Panc1 (cell line): Measurements from ENCODE around the gene PDCL3.
A peak's percentile ranks its signal among the peaks of the same experiment; 100 is the strongest.

Experiments
- CTCF ChIP-seq: fragments of 450-650 bp; IDR thresholded peaks from 2 replicates; pipeline ENCODE4 v1.5.1; 2017; ENCODE audit warnings: mild to moderate bottlenecking
- POLR2AphosphoS5 ChIP-seq: IDR thresholded peaks from 2 replicates; pipeline ENCODE4 v1.6.1; 2012; ENCODE audit warnings: mild to moderate bottlenecking, low read depth, low read length, moderate library complexity
- REST ChIP-seq, 2 experiments: IDR thresholded peaks; 2 replicates each; pipeline ENCODE4 v1.6.1; 2011 to 2012; ENCODE audit warnings: low read depth in 2 of 2, control low read depth in 1 of 2, low read length in 1 of 2, mild to moderate bottlenecking in 1 of 2, moderate library complexity in 1 of 2; ENCODE audit not compliant: insufficient read depth in 1 of 2
- SIN3A ChIP-seq: IDR thresholded peaks from 2 replicates; pipeline ENCODE4 v1.6.1; 2012; ENCODE audit warnings: low read depth, mild to moderate bottlenecking, low read length, moderate library complexity, borderline replicate concordance; ENCODE audit not compliant: insufficient read depth
- TCF7L2 ChIP-seq: IDR thresholded peaks from 2 replicates; pipeline ENCODE4 v1.6.1; 2011; ENCODE audit warnings: mild to moderate bottlenecking, low read depth, low read length, inconsistent platforms

GRCh38 chr2:100562613-100563406, at the start of gene PDCL3:
- TF ChIP-seq SIN3A (no peak; the same call in 1 of the 2 replicates), CTCF (no peak), POLR2AphosphoS5 (peak; percentile 64; the same call in 1 of the 2 replicates), REST (IDR thresholded peaks at IDR 0.05; ENCODE audit: insufficient read depth in 1 of 2, low read depth in 2 of 2, low read length in 1 of 2) (no peak), TCF7L2 (no peak)
